HG03520 (cell line): ENCODE results near the gene SRXN1.

Experiments
- ATAC-seq: cut with Tn5 transposase; IDR thresholded peaks from one replicate; pipeline ENCODE4 v1.9.1; 2021; ENCODE audit warnings: mild to moderate bottlenecking, moderate library complexity; ENCODE audit not compliant: unreplicated experiment

SRXN1 gene

GRCh38 chr20:675453-676314, 22.7 kb upstream of the SRXN1 start, which contains the start of gene SCRT2:
Gene SCRT2 (minus strand): TSS chr20:675802. CDS start chr20:675601, 201 bp downstream.
- no peak for ATAC-seq

GRCh38 chr20:675033-675452, 22.0 kb upstream of the SRXN1 start:
- ATAC-seq: no peak

GRCh38 chr20:673603-674001, 20.6 kb upstream of the SRXN1 start:
- no peak for ATAC-seq

- ATAC-seq: no peak
Measured at GRCh38 chr20:672963-673602, 20.1 kb upstream of the SRXN1 start.

- ATAC-seq: no peak
Measured at GRCh38 chr20:671252-672030, 18.4 kb upstream of the SRXN1 start.

- ATAC-seq: no peak
Measured at GRCh38 chr20:669573-669972, 16.6 kb upstream of the SRXN1 start.

- ATAC-seq: no peak
Measured at GRCh38 chr20:668638-669037, 15.6 kb upstream of the SRXN1 start.

GRCh38 chr20:668050-668449, 15.1 kb upstream of the SRXN1 start:
- no peak for ATAC-seq

- ATAC-seq: no peak
Measured at GRCh38 chr20:667351-668034, 14.5 kb upstream of the SRXN1 start.

GRCh38 chr20:666877-667276, 13.9 kb upstream of the SRXN1 start:
- no peak for ATAC-seq

- ATAC-seq: no peak
Measured at GRCh38 chr20:665276-665675, 12.3 kb upstream of the SRXN1 start.

- ATAC-seq: no peak
Measured at GRCh38 chr20:664576-664975, 11.6 kb upstream of the SRXN1 start.

- ATAC-seq: no peak
Measured at GRCh38 chr20:664151-664550, 11.2 kb upstream of the SRXN1 start.

- ATAC-seq: no peak
Measured at GRCh38 chr20:663315-664090, 10.5 kb upstream of the SRXN1 start.

GRCh38 chr20:662277-663192, 9.5 kb upstream of the SRXN1 start:
- no peak for ATAC-seq

GRCh38 chr20:661474-662270, 8.7 kb upstream of the SRXN1 start:
- ATAC-seq: no peak

- no peak for ATAC-seq
Measured at GRCh38 chr20:658731-659291, 5.8 kb upstream of the SRXN1 start.

GRCh38 chr20:658202-658601, 5.2 kb upstream of the SRXN1 start:
- ATAC-seq: no peak
